Activated CD4-positive, alpha-beta T cell treated with anti-CD3 and anti-CD28 coated beads, Interleukin-2, Interleukin-6, amounts not matched to agents 100 ng/mL and 50 ng/mL, durations not matched to agents 16 hours and 8 hours (primary cell): ENCODE measurements around the gene TXNDC16.
"Not testable (repeated sequence)": the region's sequence is repeated elsewhere in the genome, so short reads cannot be mapped to it uniquely, and the experiment has no call there.

Experiments used
- DNase-seq: peaks from one replicate; pipeline ENCODE4 v3.0.0-alpha.2; 2020

The TXNDC16 gene, protein sequence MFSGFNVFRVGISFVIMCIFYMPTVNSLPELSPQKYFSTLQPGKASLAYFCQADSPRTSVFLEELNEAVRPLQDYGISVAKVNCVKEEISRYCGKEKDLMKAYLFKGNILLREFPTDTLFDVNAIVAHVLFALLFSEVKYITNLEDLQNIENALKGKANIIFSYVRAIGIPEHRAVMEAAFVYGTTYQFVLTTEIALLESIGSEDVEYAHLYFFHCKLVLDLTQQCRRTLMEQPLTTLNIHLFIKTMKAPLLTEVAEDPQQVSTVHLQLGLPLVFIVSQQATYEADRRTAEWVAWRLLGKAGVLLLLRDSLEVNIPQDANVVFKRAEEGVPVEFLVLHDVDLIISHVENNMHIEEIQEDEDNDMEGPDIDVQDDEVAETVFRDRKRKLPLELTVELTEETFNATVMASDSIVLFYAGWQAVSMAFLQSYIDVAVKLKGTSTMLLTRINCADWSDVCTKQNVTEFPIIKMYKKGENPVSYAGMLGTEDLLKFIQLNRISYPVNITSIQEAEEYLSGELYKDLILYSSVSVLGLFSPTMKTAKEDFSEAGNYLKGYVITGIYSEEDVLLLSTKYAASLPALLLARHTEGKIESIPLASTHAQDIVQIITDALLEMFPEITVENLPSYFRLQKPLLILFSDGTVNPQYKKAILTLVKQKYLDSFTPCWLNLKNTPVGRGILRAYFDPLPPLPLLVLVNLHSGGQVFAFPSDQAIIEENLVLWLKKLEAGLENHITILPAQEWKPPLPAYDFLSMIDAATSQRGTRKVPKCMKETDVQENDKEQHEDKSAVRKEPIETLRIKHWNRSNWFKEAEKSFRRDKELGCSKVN

DNA sequence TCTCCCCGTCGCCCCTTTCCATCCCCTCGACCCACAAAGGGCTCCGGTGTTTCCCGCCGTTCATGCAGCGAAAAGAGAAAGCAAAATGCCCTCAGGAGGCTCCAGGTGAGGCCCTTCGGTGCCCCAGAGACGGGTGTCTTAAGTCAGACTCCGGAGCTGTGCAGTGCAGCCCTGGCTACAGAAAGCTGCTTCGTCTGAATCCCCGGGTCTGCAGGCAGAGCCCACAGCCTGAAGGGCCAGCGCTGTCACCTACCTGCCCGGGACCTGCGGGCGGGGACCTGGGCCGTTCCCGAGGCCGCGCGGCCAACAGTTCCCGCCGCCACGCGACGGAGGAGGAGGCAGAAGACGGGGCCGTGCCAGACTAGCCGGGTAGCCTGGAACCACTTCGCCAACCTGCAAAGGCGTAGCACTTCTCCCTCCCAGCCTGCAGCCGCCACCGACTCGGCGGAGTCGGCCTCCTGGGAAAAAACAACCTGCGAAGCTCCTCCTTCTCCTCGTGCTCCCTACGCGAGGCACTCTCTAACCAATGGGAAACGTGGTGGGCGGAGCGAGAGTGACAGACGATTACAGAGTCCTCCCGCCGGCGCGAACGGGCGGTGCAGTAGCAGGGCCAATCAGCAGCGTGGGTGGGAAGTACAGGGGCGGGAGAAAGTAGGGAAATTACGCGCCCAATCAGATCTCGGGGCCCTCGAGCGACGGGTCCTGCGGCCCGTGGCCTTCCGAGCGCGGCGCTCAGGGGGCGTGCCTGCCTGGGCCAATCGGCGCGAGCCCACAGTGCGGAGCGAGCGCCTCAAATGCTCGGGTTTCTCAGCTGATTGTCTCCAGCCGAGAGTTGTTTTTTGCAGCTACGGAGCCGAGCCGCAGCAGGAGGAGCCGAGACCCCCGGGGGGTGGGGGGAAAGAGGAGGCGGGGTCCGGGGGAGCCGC is at the start of gene TXNDC16, which contains the start of gene GPR137C:
Gene TXNDC16, minus strand, starts transcription at position 443 of the 926 bp plus-strand sequence. CDS start 8,948 bp downstream, outside the sequence.
Gene GPR137C, plus strand, starts transcription at position 774 of the 926 bp plus-strand sequence. CDS start 312 bp downstream, outside the sequence.
- peak; percentile 99 for DNase-seq

- DNase-seq, result no peak
Observed at GRCh38 chr14:52599974-52600373, 47.7 kb upstream of the TXNDC16 start.

DNA sequence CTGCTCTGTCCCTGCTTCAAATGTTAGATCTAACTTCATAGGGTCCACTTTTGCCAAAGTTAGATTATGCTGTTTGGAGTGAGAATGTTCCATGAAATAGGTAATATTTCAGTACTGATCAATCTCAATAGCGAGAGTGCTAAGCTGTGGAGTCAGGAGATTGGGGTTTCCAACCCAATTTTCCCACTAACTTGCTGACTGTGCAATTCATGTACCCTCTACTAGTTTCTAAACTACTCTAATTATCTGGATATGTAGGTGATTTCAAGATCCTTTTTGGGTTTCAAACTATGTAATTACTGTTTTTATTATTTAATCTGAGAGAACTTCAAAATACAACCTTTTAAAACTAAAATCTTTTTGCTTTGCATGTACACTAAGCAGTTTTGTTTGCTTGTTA is 46.3 kb upstream of the TXNDC16 start:
- no peak for DNase-seq

DNA sequence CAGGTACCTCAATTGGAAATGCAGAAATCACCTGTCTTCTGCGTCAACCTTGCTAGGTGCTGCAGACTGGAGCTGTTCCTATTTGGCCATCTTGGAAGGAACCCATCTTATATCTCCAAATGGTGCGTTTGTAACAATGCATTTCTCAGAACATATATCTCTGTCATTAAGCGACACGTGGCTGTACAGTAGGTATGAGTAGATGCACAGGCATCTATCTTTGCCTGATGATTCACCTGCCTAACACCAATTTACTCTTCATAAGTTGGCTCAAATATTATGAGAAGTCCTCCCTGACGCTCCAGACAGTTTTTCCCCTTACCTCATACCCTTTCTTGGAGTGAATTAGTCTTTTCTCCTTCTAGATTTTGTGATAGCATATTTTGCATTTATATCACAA is 44.6 kb upstream of the TXNDC16 start:
- DNase-seq, result no peak

- no peak for DNase-seq
Observed at GRCh38 chr14:52596320-52596719, 44.0 kb upstream of the TXNDC16 start.

- DNase-seq, result no peak
Observed at GRCh38 chr14:52590318-52590717, 38.0 kb upstream of the TXNDC16 start.

- no peak for DNase-seq
Observed at GRCh38 chr14:52589646-52590045, 37.3 kb upstream of the TXNDC16 start.

DNA sequence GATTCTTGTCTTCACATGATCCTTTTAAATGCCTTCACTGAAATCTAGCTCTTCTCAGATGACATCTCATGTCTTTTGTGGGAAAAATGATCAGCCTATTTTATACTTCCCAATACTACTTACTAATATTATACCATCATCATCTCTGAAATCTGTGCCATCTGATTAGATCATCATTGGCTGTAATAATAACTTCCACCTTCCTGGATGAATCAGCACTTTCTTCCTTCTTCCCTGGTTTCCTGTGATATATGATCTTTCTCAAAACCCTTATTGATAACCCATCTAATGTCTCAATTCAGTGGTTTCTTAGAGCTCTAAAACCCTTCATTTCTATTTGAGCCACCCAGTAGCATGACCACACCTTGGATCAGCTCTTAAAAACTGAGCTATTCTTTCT is 31.2 kb upstream of the TXNDC16 start:
- no peak for DNase-seq

- DNase-seq, result no peak
Observed at GRCh38 chr14:52575858-52576257, 23.6 kb upstream of the TXNDC16 start.

GRCh38 chr14:52568454-52568853 is 16.1 kb upstream of the TXNDC16 start:
- DNase-seq, result not testable (repeated sequence)

GRCh38 chr14:52563120-52563519 is 10.8 kb upstream of the TXNDC16 start:
- DNase-seq, result no peak

GRCh38 chr14:52558688-52559087 is 6.4 kb upstream of the TXNDC16 start:
- DNase-seq, result no peak

DNA sequence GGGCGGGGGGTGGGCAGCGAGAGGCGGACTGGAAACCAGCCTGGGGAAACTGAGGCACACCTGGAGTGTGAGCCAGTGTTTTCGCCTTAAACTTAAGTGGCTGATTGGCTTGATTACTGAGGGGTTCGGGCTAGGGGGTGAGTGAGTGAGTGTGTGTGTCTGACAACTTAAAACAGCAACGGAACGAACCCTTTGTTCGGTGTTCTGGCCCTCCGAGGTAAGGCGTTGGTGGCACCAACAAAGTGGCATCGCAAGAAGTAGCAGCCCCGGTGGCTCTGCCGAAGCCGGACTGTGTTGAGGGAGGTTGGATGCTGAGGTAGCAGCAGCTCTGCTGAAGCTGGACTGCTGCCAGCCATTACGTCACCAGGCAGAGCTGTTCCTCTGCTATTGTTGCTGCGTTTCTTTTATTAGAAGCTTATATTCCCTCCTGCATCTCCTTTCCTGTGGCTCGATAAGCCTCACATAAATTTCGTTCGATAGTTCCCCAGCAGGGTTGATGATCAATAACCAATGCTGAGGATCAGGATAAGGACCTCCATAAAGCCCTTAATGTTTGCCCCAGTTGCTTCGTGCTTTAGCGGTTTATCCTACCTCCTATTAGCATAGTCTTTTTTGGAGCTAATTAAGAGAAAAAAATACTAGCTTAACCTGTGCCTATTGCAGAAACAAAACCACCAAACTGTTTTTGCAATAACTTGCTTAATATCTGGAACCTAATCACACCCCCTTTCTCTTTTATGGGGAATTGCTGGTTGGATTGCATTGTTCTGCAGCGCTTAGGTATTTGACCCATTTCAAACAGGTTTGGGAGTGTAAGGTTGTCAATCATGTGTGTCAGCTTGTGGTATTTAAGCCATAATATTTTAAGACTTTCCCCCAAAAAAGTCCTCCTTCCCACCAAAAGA is 1.6 kb upstream of the TXNDC16 start:
- DNase-seq, result peak; percentile 69

- DNase-seq, result peak; percentile 41
Observed at GRCh38 chr14:52553002-52553670, 831 bp upstream of the TXNDC16 start.

DNA sequence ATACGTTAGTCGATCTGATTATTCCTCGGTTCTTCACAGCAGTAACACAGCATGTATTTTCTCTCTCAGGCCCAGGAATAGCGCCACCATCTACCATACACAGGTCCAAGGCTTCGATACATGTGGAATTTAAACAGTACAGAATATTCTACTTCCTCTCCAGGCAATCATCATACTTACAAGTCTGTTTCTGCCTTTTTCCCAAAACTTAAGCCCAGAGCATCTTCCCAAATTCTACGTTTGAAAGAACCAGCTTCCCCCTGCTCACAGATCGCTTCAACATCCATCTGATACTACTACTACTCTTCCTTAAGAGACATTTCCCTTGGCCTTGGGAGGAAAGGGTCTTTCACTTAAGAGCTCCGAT is 626 bp downstream of the TXNDC16 start:
- DNase-seq, result peak; percentile 22

DNA sequence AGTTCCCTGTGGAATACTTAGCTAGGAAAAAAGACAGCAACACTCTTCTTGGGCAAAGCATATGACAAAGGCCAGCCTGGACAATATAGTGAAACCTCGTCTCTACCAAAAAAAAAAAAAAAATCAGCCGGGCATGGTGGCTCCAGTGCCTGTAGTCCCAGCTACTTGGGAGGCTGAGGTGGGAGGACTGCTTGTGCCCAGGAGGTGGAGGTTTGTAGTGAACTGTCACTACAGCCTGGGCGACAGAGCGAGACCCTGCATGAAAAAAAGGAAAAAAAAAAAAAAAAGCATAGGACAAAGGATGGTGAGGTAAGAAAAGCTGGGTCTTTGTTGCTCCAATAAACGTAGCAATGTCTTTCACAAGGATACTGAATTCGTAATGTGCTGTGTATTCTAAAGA is 1.1 kb downstream of the TXNDC16 start:
- no peak for DNase-seq

DNA sequence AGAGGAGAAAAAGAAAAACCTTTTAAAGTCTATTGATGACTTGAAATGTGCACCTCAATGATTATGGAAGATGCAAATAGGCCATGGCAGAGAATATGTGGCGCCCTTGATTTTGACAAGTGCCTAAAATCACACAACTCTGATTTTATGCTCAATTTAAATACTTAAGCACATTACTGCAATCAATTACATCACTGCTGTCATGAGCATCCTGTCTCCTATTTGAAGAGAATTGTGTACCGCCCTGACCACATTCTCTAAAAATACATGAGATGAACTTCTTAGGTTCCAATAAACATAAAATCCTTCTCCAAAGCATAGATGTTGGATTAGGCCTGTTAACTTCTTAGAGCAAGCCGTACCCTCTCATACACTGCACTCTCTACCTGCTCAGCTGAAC is 1.6 kb downstream of the TXNDC16 start:
- no peak for DNase-seq

DNA sequence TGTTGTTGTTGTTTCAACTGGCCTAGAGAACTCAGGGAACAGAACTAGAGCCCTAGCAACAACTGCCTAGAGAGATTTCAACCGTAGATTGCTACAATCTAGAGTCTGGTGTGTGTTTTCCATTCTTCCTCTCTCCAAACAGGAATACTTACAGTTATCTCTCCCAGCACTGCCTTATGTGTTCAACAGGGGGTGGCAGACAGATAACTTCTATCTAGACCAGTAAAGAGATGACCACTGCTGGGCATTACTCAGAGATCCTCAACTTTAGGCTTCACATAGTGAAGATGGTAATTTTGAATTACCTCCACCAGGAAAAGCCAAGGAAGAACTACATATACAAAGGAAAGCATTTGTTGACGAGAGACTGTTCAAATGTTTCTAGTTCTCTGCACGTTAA is 4.8 kb downstream of the TXNDC16 start:
- no peak for DNase-seq

DNA sequence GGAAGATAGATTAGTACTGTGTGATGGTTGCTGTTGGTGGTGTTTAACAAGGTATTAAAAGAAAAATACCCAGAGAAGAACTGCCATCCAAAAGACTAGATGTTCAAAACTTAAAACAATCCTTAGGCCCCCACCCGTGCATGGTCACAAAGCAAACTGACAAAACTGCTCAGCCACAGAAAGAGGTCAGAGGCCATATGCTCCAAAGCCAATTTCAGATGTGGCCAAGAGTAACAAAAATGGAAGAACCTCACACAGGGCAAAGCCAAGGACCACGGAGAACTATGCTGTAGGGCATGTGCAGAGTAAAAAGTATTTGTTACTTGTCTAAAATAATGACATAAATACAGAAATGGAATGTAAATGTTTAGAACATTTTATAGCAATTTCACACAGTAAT is 5.3 kb downstream of the TXNDC16 start:
- DNase-seq, result no peak

DNA sequence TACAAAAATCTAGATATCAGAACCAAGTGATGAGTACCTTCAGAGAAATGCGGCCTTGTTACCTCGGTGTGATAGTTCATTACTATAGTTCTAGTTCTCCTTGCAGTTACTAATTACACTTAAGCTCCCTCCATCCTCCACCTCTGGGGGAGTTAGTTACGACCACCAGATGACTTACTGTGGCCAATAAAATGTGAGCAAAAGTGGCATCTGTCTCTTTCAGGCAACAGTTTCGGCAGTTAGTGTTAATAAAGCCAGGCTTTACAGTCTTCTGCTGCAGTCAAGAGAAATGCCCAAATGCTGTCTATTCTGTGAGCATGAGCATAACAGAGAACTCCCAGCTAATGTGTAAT is 6.0 kb downstream of the TXNDC16 start:
- DNase-seq, result no peak

- DNase-seq, result no peak
Observed at GRCh38 chr14:52545584-52546317, 6.6 kb downstream of the TXNDC16 start.
